AG10803 (cell line): ENCODE measurements around the gene AFAP1.

Experiments used
- DNase-seq: peaks from one replicate; pipeline ENCODE4 v3.0.0; 2010; ENCODE audit warnings: low read depth
- H3K4me3 ChIP-seq: 2 replicates; pipeline ENCODE4 v1.5.1; 2011; ENCODE audit warnings: mild to moderate bottlenecking, low read length, control low read depth
- CTCF ChIP-seq: conservative IDR thresholded peaks from 2 replicates; pipeline ENCODE4 v1.5.1; 2011; ENCODE audit warnings: mild to moderate bottlenecking, low read length, control low read depth, inconsistent platforms

The AFAP1 gene

GRCh38 chr4:7788694-7789425, 150.8 kb downstream of the AFAP1 start:
- DNase-seq: peak; percentile 68
- no peak overlapping the region for H3K4me3 ChIP-seq
- no peak for TF ChIP-seq CTCF

GRCh38 chr4:7788193-7788592, 151.5 kb downstream of the AFAP1 start:
- TF ChIP-seq CTCF: no peak

GRCh38 chr4:7787681-7788141, 151.9 kb downstream of the AFAP1 start:
- no peak for TF ChIP-seq CTCF
- DNase-seq: no peak

More at GRCh38 chr4:7788193-7788592, 151.5 kb downstream of the AFAP1 start:
- no peak for DNase-seq
- H3K4me3 ChIP-seq: no peak overlapping the region

GRCh38 chr4:7787067-7787466, 152.6 kb downstream of the AFAP1 start:
- no peak for DNase-seq
- no peak overlapping the region for H3K4me3 ChIP-seq
- TF ChIP-seq CTCF: no peak

More at GRCh38 chr4:7787681-7788141, 151.9 kb downstream of the AFAP1 start:
- no peak overlapping the region for H3K4me3 ChIP-seq

GRCh38 chr4:7786517-7786916, 153.1 kb downstream of the AFAP1 start:
- no peak for TF ChIP-seq CTCF
- DNase-seq: no peak
- H3K4me3 ChIP-seq: no peak overlapping the region

- TF ChIP-seq CTCF: no peak
- no peak for DNase-seq
- H3K4me3 ChIP-seq: no peak overlapping the region
Measured at GRCh38 chr4:7786040-7786439, 153.6 kb downstream of the AFAP1 start.

GRCh38 chr4:7785017-7785416, 154.6 kb downstream of the AFAP1 start:
- TF ChIP-seq CTCF: no peak
- no peak overlapping the region for H3K4me3 ChIP-seq

More at GRCh38 chr4:7785017-7785416, 154.6 kb downstream of the AFAP1 start:
- peak; percentile 77 for DNase-seq
